Muscle of arm (tissue), 12 donors: ENCODE measurements around the gene KIAA0513. TPM values are rescaled to one million over a fixed set of nuclear protein-coding genes. Genes with fewer than 3 reads are reported as not detected.
A peak's percentile ranks its signal among the peaks of the same experiment; 100 is the strongest.
"Not testable (repeated sequence)": the region's sequence is repeated elsewhere in the genome, so short reads cannot be mapped to it uniquely, and the experiment has no call there.

Experiments
- DNase-seq: peaks from one replicate; pipeline ENCODE4 v3.0.0-alpha.2; 2013
- polyA plus RNA-seq, 12 donors: library from polyadenylated mRNA; unstranded; fragments of 120-200 nt; gene quantifications; one replicate each; pipeline ENCODE4 v1.2.1, GENCODE V29; 2013; ENCODE audit not compliant: insufficient read length in 12 of 12

Gene KIAA0513
- polyA plus RNA-seq, 12 donors, result 1.7 to 5.6 (median 2.2) TPM; not detected in 1

DNA sequence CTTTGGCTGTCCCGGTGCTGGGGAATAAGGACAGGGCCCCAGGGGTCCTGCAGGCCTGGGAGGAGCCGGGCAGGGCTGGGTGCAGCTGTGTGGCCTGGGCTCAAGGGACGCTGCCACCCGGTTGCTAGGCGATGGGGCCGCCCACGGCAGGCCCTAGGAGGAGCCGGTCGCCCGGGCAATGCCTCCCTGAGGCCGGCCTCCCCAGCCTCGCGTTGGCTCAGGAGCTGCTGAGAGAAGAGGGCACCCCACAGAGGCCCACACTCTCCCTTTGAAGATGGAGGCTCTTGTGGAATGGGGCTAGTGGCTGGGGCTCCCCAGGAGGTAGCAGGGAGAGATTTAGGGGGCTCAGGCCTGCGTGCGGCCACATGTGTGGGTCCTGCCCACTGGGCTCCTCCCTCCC, 84.8 kb downstream of the KIAA0513 start, which contains the start of gene CIBAR2:
CIBAR2 (minus strand) TSS at position 109 of the 400 bp plus-strand sequence. CDS start 120 bp downstream, outside the sequence.
- DNase-seq, result no peak

DNA sequence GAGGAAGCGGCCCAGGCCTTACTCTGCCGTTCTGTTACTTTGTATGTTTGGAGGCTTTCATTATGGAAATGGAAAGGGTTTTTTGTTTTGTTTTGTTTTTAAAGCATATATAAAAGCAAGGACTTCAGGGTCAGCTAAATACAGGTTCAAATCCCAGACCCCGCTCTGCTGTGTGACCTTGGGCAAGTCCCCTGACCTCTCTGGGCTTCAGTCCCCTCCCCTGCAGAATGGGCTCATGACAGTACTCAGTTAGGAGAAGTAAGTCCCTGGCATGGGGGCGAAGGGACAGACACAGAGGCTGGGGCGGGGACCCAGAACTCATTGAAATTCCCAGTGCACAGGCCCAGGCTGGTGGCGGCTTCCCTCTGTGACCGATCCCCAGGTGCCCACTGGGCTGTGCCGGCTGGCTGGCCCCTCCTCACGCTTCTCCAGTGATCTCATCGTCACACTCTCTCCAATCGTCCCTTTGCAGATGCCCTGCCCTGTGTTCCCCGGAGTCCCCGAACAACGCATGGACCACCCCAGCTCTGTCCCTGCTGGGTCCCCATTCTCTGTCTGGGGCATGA, 85.7 kb downstream of the KIAA0513 start:
- DNase-seq, result no peak

DNA sequence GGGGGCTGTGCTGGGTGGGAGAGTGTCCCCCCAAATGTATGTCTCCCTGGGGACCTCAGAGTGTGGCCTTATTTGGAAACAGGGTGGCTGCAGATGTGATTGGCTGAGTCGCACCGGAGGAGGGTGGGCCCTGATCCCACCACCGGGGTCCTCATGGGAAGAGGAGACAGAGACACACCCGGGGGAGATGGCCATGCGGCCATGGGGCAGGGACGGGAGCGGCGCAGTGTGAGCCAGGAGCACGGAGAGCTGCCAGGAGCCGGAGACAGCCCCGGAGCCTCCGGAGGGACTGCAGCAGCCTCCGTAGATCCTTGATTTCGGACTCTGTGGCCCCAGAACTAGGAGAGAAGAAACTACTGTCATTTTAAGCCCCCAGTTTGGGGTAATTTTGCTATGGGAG, 86.3 kb downstream of the KIAA0513 start:
- DNase-seq, result no peak

DNA sequence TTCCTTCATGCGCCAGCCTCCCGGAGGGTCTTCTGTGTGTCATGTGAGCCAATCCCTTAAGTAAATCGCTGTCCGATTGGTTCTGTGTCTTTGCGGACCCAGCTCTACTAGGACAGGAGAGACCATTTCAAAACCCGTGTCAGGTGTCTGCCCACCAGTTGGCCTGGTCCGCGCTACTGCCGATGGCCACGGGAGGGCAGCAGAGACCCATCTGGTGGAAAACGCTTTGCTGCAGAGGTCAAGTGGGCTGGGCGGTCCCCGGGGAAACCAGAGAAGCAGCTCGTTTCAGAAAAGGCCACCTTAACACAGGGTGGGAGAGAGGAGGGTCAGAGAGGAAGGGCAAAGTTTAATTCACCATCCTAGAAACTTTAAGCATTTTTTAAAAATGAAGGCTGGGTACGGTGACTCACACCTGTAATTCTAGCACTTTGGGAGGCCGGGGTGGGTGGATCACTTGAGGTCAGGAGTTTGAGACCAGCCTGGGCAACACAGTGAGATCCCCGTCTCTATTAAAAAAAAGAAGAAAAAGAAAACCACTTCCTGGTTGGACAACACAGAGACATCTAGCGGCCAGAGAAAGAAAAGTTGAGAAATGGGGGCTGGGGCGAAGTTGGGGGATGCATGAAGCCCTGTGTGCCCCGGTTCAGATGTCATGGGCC, 87.4 kb downstream of the KIAA0513 start:
- DNase-seq, result peak; percentile 88

DNA sequence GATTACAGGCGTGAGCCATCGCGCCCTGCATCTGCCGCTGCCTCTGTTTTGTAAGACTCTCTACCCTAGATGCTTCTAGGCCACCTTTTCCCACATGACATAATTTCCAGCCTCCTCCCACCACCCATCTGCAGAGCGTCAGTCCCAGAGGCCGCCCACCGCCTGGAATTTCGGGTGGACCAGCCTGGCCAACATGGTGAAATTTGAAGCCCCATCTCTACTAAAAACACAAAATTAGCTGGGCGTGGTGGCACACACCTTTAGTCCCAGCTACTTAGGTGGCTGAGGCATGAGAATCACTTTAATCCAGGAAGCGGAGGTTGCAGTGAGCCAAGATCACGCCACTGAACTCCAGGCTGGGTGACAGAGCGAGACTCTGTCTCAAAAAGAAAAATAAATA, 89.8 kb downstream of the KIAA0513 start:
- no peak for DNase-seq

DNA sequence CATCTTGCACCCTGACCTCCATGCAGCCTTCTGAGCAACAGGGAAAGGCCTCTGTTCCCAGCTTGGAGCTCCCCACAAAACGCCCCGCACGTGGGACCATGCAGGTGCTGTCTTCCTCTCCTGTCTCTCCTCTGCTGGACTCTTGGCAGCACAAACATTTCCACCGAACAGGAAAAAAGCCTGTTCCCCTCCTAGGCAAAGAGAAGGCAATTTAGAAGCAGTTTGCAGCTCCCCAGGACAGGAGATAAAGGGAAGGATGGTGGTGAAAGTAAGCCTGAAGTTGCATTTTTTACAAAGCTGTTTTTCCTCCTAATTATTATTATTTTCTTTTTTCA, 92.4 kb downstream of the KIAA0513 start:
- no peak for DNase-seq

DNA sequence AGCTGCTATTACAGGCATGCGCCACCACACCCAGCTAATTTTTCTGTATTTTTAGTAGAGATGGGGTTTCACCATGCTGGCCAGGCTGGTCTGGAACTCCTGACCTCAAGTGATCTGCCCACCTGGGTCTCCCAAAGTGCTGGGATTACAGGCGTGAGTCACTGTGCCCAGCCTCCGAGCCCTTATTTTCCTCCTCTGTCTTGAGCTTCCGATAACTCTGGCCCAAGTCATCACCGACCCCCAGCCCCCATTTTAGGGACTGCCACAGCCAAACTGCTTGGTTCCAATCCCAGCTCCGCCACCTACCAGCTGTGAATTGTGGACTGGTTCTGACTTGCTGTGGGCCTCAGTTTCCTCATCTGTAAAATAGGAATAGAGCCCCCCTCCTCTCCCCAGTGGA, 95.8 kb downstream of the KIAA0513 start:
- DNase-seq, result not testable (repeated sequence)

DNA sequence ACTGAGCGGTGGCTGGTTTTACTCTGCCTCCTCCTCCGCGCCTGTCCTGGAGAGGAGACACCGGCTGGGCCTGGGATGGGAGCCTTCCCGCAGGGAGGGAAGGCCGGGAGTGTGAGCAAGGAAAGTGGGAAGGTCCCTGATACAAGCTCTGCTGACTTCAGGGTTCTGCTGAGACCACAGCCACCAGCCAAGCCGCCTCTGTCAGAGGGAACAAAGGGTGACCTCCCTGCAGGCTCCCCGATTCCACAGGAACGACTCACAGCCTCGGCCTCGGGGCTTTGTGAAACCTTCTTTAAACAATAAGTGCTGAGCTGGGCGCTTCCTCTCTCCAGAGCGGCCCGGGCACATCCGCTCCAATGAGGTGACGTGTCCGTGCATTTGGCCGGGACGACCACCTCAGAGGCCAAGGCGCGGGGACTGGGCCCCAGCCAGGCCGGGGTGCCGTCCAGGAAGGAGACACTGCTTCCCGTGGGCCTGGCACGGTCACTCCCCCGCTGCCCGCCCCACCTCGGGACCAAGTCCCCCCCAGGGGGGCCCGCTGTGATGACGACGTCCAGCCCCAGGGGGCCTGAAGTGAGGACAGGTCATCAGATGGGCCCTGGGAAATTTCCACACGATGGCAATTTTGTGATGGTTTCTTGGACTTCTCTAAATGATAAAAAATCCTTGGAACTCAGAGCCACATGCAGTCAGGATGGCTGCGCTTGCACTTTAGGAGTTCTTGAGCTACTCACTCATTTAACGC, 96.5 kb downstream of the KIAA0513 start:
- DNase-seq, result peak; percentile 61

DNA sequence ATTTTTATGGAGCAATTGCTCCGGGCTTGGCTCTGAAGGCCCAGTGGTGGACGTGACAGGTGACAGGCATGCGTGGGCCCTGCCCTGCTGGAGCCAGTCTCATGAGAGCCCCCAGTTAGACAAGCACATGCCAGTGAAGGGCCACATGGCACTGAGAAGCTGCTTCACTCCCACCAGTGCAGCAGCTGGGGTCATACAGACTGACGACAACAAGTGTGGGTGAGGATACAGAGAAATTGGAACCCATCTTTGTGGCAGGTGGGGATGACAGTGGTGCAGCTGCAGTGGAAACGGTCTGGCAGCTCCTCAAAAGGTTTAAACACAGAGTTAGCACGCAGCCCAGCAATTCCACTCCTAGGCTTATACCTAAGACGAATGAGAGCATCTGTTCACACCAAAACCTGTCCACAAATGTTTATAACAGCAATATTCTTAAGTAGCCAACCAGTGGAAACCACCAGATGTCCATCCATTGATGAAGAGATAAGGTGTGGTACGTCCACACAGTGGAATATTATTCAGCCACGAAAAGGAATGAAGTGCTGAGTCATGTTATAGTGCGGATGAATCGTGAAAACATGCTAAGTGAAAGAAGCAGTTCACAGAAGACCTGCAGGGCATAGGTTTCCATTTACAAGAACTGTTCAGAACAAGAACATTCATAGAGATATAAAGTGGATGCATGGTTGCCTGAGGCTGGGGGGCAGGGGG, 97.2 kb downstream of the KIAA0513 start:
- DNase-seq, result no peak

DNA sequence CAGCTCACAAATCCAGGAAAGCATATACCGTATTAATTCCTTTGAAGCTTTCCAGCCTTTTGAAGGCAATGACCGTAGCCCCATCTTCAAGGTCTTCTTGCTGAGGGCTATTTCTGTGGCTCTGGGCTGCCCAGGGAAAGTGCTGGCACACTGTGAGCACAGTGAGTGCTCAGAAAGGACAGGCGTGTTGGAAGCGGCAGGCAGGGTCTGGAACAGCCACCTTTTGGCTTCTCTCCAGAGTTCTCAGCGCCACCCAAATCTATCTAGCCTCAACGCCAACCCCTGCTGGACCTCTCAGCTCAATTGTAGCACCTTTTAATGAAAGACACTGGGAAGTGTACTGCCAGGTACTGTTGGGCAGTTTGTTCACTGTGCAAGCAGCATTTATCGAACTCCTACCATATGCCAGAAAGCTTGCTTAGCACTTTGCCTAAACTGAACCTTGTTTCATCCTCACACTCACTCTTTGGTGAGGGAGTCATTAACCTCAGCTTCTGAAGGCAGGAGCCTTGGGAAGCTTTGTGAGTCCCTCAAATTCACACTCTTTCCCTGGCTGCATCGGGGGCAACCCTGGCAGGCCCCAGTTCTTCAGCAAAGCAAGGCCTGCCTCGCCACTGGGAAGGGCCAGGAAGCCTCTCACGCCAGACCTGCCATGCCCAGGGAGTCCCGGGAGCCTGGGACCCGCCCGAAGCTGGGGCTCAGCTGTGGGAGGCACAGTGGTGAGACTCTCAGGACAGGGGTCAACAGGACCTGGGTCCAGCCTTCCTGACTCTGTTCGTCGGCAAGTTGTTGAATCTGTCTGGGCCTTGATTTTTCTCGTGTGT, 98.2 kb downstream of the KIAA0513 start:
- no peak for DNase-seq

DNA sequence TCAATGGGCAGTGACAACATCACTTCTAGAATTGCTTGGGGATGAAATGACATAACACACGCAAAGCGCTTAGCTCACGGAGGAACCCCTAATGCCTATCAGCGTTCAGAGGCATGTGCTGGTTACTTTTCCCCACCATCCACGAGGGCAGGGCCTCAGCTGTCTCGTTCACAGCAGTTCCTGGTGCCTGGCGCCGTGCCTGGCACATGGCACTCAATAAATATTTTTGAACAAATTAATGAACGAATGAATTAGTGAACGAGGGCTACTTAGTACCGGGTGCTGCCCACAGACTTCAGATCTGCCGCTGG, 98.8 kb downstream of the KIAA0513 start:
- peak; percentile 46 for DNase-seq

DNA sequence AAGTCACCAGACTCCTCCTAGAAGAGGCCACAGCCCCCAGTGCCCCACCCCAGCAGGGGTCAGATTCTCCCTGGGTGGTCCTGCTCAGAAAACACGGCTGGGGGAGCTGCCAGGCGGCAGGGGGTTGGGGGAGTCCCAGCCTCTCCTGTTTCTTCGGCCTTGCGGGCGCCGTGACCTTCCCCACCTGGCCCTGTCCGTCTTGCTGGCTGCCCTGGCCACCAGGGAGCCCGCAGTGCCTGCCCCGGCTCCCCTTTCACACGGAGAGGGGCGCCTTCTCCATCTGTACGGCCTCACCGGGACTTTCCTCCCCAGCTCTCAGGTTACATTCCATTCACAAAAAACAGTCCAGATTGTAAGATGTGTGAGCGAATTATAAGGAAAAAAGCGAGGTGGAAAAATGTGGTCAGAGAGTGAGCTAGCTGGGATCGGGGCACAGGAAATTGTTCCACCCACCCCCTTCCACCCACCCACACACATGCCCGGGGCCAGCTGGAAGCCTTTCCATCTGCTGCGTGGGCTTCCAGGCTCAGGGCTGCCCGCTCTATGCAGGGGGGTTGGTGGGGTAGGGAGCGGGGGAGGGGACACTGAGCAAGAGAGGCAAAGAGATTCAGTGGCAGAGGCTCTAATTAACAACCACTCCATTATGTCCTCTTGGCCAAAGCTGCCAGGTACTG, 99.2 kb downstream of the KIAA0513 start:
- DNase-seq, result peak; percentile 83

DNA sequence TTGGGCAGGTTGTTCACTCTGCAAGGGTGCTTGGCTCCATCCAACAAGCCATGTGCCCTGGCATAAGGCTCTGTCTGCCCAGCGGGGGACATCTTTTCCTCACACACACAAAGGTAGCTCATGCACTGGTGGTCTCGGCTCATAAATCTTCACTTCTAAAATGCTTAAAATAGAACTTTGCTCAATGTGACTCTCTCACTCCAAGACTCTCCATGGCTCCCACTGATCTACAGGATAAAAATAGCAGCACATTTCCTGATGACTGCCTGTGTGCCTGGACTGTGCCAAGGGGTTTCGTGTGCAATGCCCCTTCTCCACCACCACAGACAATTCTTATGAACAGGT, 99.8 kb downstream of the KIAA0513 start:
- no peak for DNase-seq

DNA sequence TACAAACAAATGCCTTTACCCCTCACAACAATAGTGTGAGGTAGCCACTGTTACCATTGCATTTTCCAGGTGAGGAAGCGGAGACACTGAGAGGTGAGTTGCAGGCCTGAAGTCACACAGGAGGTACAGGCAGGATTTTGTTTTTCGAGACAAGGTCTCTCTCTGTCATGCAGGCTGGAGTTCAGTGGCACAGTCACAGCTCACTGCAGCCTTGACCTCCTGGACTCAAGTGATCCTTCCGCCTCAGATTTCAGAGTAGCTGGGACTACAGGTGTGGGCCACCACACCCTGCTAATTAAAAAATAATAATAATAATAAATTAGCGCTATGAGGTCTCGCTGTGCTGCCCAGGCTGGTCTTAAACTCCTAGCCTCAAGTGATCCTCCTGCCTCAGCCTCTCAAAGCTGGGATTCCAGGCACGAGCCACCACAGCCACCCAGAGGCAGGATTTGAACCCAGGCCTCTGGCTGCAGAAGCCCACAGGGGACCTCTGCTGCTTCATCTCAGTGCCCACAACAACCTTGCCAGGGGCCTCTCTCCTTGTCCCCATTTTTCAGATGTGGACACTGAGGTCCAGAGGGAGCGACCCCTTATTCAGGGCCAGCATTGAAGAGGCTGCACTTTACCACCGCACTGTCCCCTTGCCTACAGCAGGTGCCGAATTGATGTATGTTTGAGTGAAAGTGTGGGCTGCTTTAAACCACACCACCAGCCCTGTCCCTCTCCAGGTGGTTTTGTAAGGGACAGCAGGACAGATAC, 100.7 kb downstream of the KIAA0513 start:
- no peak for DNase-seq

DNA sequence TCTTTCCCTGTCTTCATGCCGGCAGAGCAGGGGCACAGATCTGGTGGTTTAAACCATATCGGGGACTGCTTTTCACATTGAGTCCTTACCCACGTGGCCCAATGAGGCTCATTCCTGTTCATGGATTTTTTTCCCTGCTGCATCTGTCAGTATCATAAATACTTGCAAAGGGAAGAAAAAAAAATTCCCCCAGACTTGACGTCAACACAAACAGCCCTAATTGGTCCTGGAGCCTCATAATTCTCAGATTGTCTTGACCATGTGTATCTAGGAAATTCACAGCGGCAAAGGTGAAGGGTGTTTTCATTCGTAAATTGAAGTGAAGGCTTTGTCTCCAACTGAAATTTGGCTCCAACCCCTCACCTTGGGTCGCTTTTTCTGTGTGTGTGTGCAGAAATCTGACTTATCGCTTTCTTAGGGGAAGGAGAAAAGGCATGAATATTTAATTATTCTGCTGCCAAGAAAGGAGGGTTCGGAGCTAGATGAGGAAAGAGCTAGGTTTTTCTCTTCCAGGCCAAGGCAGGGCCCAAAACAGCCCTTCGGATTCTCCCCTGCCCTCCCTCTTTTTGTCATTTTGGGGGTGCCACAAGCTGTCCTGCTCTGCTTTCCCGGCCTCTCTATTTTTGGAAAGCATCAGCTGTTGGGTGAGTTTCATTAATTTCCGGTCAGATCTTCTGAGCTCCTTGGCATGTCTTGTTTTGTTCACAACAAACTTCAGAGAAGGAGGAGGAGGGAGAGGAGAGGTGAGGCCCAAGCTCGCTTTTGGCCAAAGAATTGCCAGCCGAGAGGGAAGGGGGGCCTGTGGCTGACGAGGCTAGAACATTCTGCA, 102.5 kb downstream of the KIAA0513 start:
- no peak for DNase-seq

DNA sequence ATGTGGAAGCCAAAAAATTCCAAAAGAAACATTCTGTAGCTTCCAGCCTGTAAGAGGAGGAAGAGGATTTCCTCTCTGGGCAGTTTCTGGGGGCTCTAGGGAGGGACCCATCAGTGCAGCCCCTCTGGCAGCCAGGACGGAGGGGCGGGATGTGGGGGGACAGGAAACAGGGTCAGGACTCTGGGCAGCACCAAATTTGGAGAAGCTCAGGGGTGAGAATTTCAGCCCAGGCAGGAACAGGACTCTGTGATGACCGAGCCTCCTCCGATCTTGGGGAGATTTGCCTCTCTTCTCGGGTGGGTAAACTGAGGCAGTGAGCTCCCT, 103.1 kb downstream of the KIAA0513 start:
- no peak for DNase-seq

DNA sequence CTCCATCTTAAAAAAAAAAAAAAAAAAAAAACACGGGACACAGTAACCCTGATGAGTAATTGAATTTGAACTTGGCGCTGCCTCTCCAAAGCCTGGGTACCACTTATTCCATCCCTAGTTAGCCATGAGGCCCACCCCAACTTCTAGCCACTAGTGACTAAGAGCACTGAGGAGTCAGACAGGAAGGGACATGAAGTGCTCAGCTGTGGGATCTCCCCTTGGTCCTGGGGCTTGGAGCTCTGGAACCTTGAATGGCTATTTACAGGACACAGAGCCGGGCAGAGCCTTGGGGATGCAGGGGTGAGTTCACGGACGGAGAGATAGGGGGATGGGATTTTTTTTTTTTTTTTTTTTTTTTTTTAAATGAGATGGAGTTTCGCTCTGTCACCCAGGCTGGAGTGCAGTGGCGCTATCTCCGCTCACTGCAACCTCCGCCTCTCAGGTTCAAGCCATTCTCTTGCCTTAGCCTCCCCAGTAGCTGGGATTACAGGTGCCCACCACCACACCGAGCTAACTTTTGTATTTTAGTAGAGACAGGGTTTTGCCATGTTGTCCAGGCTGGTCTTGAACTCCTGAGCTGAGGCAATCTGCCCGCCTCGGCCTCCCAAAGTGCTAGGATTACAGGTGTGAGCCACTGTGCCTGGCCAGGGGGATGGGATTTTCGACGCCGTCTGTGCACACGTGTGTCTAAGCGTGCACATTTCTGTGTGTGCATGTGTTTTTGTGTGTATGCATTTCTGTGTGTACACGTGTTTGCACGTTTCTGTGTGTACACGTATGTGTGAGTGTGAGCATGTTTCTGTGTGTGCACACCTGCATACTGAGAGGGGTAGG, 105.1 kb downstream of the KIAA0513 start:
- DNase-seq, result no peak

DNA sequence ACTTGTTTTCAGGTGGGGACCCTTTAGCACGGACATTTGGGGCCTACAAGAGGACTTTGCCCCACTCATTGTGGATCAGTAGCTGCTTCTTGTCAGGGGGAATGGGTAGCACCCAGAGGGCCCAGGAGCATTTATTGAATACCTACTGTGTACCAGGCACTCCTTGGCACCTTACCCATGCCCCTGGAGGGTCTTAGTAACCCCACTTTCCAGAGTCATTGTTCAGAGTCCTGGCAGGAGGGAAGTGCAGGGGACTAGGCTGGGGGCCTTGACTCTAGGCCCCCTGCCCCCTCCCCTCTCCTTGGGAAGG, 105.7 kb downstream of the KIAA0513 start:
- no peak for DNase-seq
